ENCODE data around the gene CYTH3. TPM values are rescaled to one million over a fixed set of nuclear protein-coding genes. Genes with fewer than 3 reads are reported as not detected.
A peak's percentile ranks its signal among the peaks of the same experiment; 100 is the strongest.
"Not testable (repeated sequence)": the region's sequence is repeated elsewhere in the genome, so short reads cannot be mapped to it uniquely, and the experiment has no call there.

CYTH3 gene
- total and polyA plus RNA-seq, 10 donors: 2.5 to 28.1 (median 17.5) TPM

- TF ChIP-seq POLR2AphosphoS5 (IDR thresholded peaks at IDR 0.05): no peak
- Histone ChIP-seq H3K4me3 (no peak overlapping the region), H3K4me1 (peaks cover 0 to 6% (median 0%) of the 10 kb centered on the region in 6 donors), H3K36me3 (no peaks in the 10 kb centered on the region), H3K27me3 (replicated peaks in 1 of 7) (no peaks in the 10 kb centered on the region), H3K27ac (no peak overlapping the region), H3K9me3 (peaks cover 0 to 4% (median 0%) of the 10 kb centered on the region in 8 donors)
- no peak for DNase-seq
- 90 to 100% (median 97%) methylated on average over 2 of the region's 2 CpGs for WGBS, 5 donors
- intact Hi-C loops (cut with DNase I; ENCODE audit: low total_unique reads): no loop called here
These were observed 15.9 kb upstream of the CYTH3 start for GRCh38 chr7:6288270-6288860.

- peaks cover 0 to 4% (median 0%) of the 10 kb centered on the region in 8 donors for H3K9me3 ChIP-seq
- H3K27me3 ChIP-seq (replicated peaks in 1 of 7): no peaks in the 10 kb centered on the region
- no peak overlapping the region for H3K4me3 ChIP-seq
- no peak overlapping the region for H3K27ac ChIP-seq
- TF ChIP-seq POLR2AphosphoS5 (IDR thresholded peaks at IDR 0.05) (no peak), POLR2A (IDR thresholded peaks at IDR 0.05) (no peak)
- 88 to 94% (median 93%) methylated on average over 8 of the region's 8 CpGs for WGBS, 5 donors
- peaks cover 0 to 6% (median 0%) of the 10 kb centered on the region in 6 donors for H3K4me1 ChIP-seq
- intact Hi-C loops (cut with DNase I; ENCODE audit: low total_unique reads): no loop called here
- DNase-seq: peak; percentile 9
- no peaks in the 10 kb centered on the region for H3K36me3 ChIP-seq
These were observed 14.1 kb upstream of the CYTH3 start for GRCh38 chr7:6286486-6286885.

- intact Hi-C loops (cut with DNase I; ENCODE audit: low total_unique reads): no loop called here
- no peak overlapping the region for H3K27ac ChIP-seq
- 65 to 70% (median 67%) methylated on average over 16 to 20 of the region's 20 CpGs for WGBS, 5 donors
These were observed 12.3 kb upstream of the CYTH3 start for GRCh38 chr7:6284461-6285360.

GRCh38 chr7:6284055-6284400, 11.6 kb upstream of the CYTH3 start:
- Histone ChIP-seq H3K36me3 (no peaks in the 10 kb centered on the region), H3K27ac (no peak overlapping the region), H3K4me3 (no peak overlapping the region), H3K27me3 (replicated peaks in 1 of 7) (no peaks in the 10 kb centered on the region), H3K4me1 (peaks cover 0 to 6% (median 0%) of the 10 kb centered on the region in 6 donors), H3K9me3 (peaks cover 0 to 4% (median 0%) of the 10 kb centered on the region in 8 donors)
- WGBS, 5 donors: 80 to 94% (median 85%) methylated on average over 7 of the region's 7 CpGs
- intact Hi-C loops (cut with DNase I; ENCODE audit: low total_unique reads): no loop called here
- no peak for TF ChIP-seq CTCF (IDR thresholded peaks at IDR 0.05 in 8 of 11, conservative IDR thresholded peaks at IDR 0.05 in 3 of 11)
- TF ChIP-seq POLR2A (IDR thresholded peaks at IDR 0.05): no peak
- no peak for TF ChIP-seq POLR2AphosphoS5 (IDR thresholded peaks at IDR 0.05)
- DNase-seq: no peak

More at GRCh38 chr7:6284461-6285360, 12.3 kb upstream of the CYTH3 start:
- H3K36me3 ChIP-seq: no peaks in the 10 kb centered on the region
- TF ChIP-seq POLR2AphosphoS5 (IDR thresholded peaks at IDR 0.05): no peak
- no peak for TF ChIP-seq POLR2A (IDR thresholded peaks at IDR 0.05)
- no peak for TF ChIP-seq CTCF (IDR thresholded peaks at IDR 0.05 in 8 of 11, conservative IDR thresholded peaks at IDR 0.05 in 3 of 11)
- no peaks in the 10 kb centered on the region for H3K27me3 ChIP-seq (replicated peaks in 1 of 7)
- DNase-seq: peak; percentile 56
- peaks cover 0 to 6% (median 0%) of the 10 kb centered on the region in 6 donors for H3K4me1 ChIP-seq
- no peak overlapping the region for H3K4me3 ChIP-seq
- peaks cover 0 to 4% (median 0%) of the 10 kb centered on the region in 8 donors for H3K9me3 ChIP-seq

- H3K9me3 ChIP-seq; H3K4me3 ChIP-seq; H3K27ac ChIP-seq; H3K36me3 ChIP-seq; intact Hi-C loops (cut with DNase I; ENCODE audit: low total_unique reads); H3K27me3 ChIP-seq (replicated peaks in 1 of 7); H3K4me1 ChIP-seq: not testable (repeated sequence)
- DNase-seq: peak; percentile 19
- WGBS, 5 donors: 85 to 92% (median 91%) methylated on average over 9 of the region's 9 CpGs
These were observed 11.1 kb upstream of the CYTH3 start for GRCh38 chr7:6283391-6284054.

Measured in spleen (tissue), 11 donors.